CD4-positive, alpha-beta T cell treated with Interferon alpha-2 for 1 hour (primary cell): ENCODE results near the gene IL24.

ENCODE experiments used
- DNase-seq, 2 donors: peaks; one replicate each; pipeline ENCODE4 v3.0.0-alpha.2; 2020 to 2022

Gene IL24

GRCh38 chr1:206926286-206926685 lies 29.0 kb downstream of the IL24 start:
- no peak for DNase-seq

DNA sequence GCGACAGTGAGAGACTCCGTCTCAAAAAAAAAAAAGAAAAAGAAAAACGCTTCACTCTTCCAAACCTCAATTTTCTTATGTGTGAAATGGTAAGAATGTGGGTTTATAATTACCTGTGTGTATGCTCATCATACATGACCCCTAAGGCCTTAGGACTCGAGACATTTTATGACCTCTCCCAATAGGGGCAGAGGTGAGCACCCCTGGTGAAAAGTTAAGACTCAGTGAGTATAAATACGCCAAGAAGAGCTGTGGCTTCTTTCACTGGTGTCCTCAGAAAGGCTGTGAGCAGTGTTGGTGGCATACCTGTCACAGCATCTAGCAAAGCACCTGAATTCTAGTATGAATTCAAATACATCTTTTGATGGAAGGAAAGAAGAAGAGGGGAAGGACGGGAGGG lies 32.3 kb downstream of the IL24 start:
- DNase-seq: no peak

- peak; percentile 37 to 65 for DNase-seq
These were observed 33.1 kb downstream of the IL24 start for GRCh38 chr1:206930210-206930798.

GRCh38 chr1:206931709-206932108 lies 34.5 kb downstream of the IL24 start:
- DNase-seq: no peak

GRCh38 chr1:206932177-206932576 lies 34.9 kb downstream of the IL24 start:
- DNase-seq: no peak

- DNase-seq: peak; percentile 70 to 81
These were observed 36.2 kb downstream of the IL24 start for GRCh38 chr1:206933333-206933945.

DNA sequence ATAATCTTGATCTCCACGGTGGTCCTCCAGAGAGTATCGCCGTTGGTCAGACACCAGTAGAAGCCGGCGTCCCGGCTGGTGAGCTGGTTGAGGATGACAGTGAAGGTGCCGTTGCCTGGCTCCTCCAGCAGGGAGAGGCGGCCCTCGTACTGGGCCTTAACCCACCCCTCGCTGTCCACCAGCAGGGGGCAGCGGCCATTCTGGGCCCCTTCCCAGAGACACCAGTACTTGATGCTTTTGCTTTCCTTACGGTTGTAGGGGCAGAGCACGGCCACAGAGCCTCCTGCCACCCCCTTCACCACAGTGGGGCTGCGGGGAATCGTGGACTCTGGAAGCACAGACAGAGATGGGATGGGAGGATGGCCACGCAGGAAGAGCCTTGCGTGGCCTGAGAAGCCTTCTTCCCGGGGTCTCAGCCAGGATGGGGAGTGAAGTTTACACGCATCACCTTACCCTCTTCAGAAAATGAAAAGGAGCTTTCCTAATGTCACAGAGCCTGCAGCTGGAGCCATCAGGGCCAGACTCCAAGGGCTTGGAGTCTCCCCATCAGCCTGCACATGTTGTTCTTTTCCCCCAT lies 38.3 kb downstream of the IL24 start:
- DNase-seq: peak; percentile 44 to 46

GRCh38 chr1:206937425-206937824 lies 40.2 kb downstream of the IL24 start:
- no peak for DNase-seq

DNA sequence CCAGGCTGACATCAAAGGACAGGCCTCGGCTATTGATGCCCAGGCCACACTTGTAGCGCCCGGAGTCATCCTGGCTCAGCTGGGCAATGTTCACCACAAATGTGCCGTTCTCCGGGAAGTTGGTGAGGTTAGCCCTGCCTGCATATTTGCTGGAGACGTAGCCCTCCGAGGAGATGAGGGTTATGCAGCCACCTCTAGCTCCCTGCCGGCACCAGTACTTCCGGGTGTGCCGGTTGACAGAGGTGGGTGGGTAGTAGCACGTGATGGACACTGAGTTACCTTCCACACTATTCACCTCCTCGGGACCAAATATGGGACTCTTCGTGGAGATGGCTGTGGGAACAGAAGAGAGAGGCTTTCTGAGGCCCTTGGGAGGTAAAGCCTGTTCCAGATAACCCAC lies 41.9 kb downstream of the IL24 start:
- DNase-seq: no peak

DNA sequence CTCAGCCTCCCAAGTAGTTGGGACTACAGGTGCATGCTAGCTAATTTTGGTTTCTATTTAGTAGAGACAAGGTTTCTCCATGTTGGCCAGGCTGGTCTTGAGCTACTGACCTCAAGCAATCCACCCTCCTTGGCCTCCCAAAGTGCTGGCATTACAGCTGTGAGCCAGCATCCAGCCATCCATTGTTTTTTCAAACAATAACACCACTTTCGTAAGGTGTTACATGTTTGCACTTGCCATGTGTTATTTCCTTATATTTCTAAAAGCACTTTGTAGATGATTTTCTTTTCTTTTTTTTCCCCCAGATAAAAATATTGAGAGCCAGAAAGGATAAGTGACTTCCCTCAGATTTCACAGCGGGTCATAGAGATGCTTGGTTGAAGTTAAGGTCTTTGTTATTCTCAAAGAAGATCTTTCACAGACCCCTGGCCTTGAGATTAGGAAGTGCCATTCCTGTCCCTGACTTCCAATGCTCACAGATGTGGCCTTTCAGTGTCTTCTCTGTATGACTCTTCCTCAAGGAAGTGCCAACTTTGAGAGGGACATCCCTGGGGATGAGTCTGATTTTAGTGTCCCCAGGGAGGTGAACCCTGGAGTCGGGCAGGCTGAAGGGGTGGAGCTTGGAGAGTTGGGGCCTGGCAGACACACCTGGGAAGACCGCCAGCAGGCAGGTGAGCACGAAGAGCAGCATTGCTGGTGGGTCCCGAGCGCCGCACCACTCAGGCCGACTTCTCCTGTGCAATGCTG lies 42.8 kb downstream of the IL24 start:
- DNase-seq: no peak

DNA sequence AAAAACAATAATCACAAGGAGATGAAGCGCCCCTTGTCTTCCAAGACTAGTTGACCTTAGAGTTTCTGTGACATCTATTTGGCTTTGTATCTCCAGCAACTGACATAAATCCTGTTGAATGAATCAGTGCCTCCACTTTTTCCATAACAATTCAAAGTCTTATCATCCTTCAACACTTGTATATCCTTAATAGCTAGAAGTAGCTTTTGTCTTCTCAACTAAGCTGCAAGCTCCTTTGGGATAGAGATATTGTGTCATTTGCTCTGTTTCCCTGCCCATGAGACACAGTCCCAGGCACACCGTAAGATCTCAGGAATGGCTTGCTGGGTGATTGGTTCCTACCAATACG lies 43.3 kb downstream of the IL24 start:
- no peak for DNase-seq

DNA sequence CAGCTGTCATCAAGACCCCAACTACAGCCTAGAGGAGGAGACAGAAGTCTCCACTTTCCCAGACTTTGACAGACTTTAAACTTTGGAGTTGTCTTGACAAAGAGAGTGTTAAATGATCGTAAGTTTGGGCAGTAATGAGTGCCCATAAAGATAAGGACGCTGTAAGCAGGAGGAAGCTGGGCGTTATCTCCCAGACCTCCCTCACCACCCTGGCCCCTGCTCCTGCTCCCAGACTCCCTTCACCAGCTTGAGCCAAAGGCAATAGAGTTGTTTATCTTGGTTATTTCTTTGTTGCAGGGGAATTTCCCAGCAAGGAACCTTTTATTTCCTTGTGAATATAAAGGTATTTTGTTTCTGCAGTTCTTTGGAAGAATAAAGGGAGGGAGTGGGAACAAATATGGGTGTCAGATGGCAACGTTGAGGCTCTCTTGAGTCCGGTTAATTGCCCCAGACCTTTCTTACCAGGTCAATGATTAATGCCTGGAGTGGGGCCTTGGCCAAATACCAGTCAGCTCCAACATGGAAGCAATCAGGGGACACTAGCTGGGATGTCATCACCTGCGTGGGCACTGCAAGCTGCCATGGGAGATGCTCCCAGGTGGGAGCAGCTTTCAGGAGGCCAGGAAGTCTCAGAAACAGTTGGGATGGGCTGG lies 44.6 kb downstream of the IL24 start:
- DNase-seq: no peak

GRCh38 chr1:206944703-206945102 lies 47.5 kb downstream of the IL24 start:
- DNase-seq: peak in 1 of 2 donors; percentile 31

DNA sequence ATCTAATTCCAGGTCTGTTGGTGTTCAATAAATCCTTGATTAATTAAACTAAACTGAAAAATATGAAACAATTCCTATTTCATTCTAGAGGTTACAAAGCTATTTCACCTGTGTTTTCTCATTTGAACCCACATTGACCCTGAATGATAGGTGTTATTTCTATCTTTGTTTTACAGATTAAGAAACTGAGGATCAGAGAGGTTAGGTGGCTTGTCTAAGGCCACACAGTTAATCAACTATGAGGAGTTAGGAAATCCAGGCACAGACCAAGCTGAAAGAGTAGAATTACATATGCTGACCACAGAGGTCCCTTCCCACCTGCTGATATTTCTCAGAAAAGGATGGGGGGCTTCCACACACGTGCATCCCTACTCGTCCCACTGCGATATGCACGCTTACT lies 48.5 kb downstream of the IL24 start:
- no peak for DNase-seq

DNA sequence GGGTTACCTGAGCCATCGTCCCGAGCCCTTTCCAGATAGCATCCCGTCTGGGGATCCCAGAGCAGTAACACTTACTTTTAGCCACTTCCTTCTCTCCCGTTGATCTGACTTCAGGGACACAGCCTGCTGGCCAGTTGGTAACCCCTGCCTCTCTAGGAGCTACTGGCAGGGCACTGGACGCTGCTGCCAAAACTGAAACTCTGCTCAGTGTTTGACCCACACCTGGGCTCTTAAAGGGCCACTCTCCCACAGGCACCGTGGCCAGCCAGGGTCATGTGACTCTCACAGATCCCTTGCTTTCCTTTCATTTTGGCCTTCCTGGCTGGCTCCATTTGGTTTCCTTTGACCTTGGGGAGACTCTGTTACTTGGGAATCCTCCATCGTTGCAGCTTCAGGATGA lies 49.0 kb downstream of the IL24 start, which contains the start of gene PIGR:
TSS of gene PIGR (minus strand) at position 206 of the 400 bp plus-strand sequence. CDS start 5,935 bp downstream, outside the sequence.
- no peak for DNase-seq

- DNase-seq: no peak
These were observed 50.0 kb downstream of the IL24 start for GRCh38 chr1:206947255-206947654.

GRCh38 chr1:206949208-206949607 lies 52.0 kb downstream of the IL24 start:
- no peak for DNase-seq

DNA sequence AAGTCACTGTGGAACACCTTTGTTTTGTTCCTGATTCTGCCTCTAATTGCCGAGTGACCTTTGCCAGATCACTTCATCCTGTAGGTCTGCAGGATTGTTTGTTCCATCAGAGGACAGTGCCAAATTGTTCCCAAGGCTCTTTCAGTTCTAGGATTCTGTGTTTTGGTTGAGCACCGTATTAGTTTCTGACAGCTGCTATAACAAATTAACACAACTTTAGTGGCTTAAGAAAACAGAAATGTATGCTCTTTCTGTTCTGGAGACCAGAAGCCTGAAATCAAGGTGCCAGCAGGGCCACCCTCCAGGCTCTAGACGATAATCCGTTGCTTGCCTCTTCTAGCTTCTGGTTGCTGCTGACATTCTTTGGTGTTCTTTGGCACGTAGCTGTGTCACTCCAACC lies 52.4 kb downstream of the IL24 start:
- no peak for DNase-seq

- DNase-seq: no peak
These were observed 54.3 kb downstream of the IL24 start for GRCh38 chr1:206951318-206952100.

GRCh38 chr1:206952171-206952570 lies 54.9 kb downstream of the IL24 start:
- DNase-seq: peak in 1 of 2 donors; percentile 26

GRCh38 chr1:206953126-206953525 lies 55.9 kb downstream of the IL24 start:
- no peak for DNase-seq

GRCh38 chr1:206953626-206954025 lies 56.4 kb downstream of the IL24 start:
- no peak for DNase-seq
